HCT116 (cell line): ENCODE results near the gene ADD1. TPM values are rescaled to one million over a fixed set of nuclear protein-coding genes. Genes with fewer than 3 reads are reported as not detected.

ENCODE experiments used
- ATAC-seq: fragments of 200-7000 bp; cut with Tn5 transposase; 2 replicates; pipeline ENCODE4 v1.9.1; 2020; ENCODE audit warnings: mild to moderate bottlenecking, moderate library complexity
- BruUV-seq: library from RNA; stranded (reverse); fragments of 400-500 nt; replicated peaks from 2 replicates; lab custom pipeline; 2021; lab: Mats Ljungman, UMichigan
- CTCF ChIA-PET: fragments of 300-600 bp; sonication (Branson Sonifier 250); formaldehyde crosslinking; loops from one replicate; lab custom pipeline; 2021; ENCODE audit warnings: antibody characterized with exemption; lab: Charles Lee
- POLR2A ChIA-PET: fragments of 300-600, 350-600 bp; sonication (Branson Sonifier 250); formaldehyde crosslinking; loops from one replicate; lab custom pipeline; 2021; ENCODE audit warnings: antibody characterized with exemption; lab: Charles Lee
- RAD21 ChIA-PET, 2 experiments: fragments of 300-600 bp; sonication (Branson Sonifier 250); formaldehyde crosslinking; loops; one replicate each; lab custom pipeline; 2023; ENCODE audit warnings: low total read pairs in 2 of 2; ENCODE audit not compliant: uncharacterized antibody in 2 of 2, unreplicated experiment in 2 of 2, low non-redundant PET in 1 of 2; lab: Charles Lee
- DNase-seq: peaks from one replicate; pipeline ENCODE4 v3.0.0-alpha.2; 2010; ENCODE audit warnings: low read depth, low spot score
- H2AFZ ChIP-seq: fragments of 200-600 bp; shearing (Covaris generic), sonication (generic); 2 replicates; pipeline ENCODE4 v1.6.1; 2017; ENCODE audit warnings: low read depth, mixed run types, mixed read lengths, antibody characterized with exemption, low read length; ENCODE audit not compliant: poor library complexity, severe bottlenecking
- H3K27ac ChIP-seq: 2 replicates; pipeline ENCODE4 v1.5.1; 2012; ENCODE audit warnings: low read depth, low read length
- H3K27me3 ChIP-seq: fragments of 200-600 bp; sonication (generic); 2 replicates; pipeline ENCODE4 v1.6.1; 2016; ENCODE audit warnings: mixed run types, low read length, mixed read lengths; ENCODE audit not compliant: insufficient read depth
- H3K36me3 ChIP-seq, 2 experiments: fragments of 200-500 bp in 1 of 2; fragments of 200-600 bp in 1 of 2; sonication (Bioruptor generic) in 1 of 2; sonication (generic) in 1 of 2; 2 replicates each; pipeline versions ENCODE4 v1.5.1 to v1.6.1; 2014 to 2016; ENCODE audit warnings: low read length in 2 of 2, inconsistent platforms in 1 of 2, mixed read lengths in 1 of 2, mixed run types in 1 of 2; ENCODE audit not compliant: insufficient read depth in 2 of 2, control insufficient read depth in 1 of 2
- H3K4me1 ChIP-seq, 2 experiments: fragments of 200-600 bp in 1 of 2; sonication (generic) in 1 of 2; 2 replicates each; pipeline versions ENCODE4 v1.5.1 to v1.6.1; 2012 to 2017; ENCODE audit warnings: low read length in 2 of 2, inconsistent platforms in 1 of 2, mild to moderate bottlenecking in 1 of 2, mixed read lengths in 1 of 2, mixed run types in 1 of 2, moderate library complexity in 1 of 2; ENCODE audit not compliant: insufficient read depth in 2 of 2, control insufficient read depth in 1 of 2
- H3K4me2 ChIP-seq: fragments of 200-600 bp; sonication (generic); 2 replicates; pipeline ENCODE4 v1.6.1; 2017; ENCODE audit warnings: mixed run types, low read length, mixed read lengths
- H3K4me3 ChIP-seq, 2 experiments: fragments of 200-600 bp in 1 of 2; sonication (generic) in 1 of 2; replicated peaks in 1 of 2; 2 replicates each; pipeline ENCODE4 v1.5.1; 2011 to 2016; ENCODE audit warnings: low read length in 2 of 2, control low read depth in 1 of 2, low read depth in 1 of 2, mild to moderate bottlenecking in 1 of 2, mixed read lengths in 1 of 2, mixed run types in 1 of 2
- H3K79me2 ChIP-seq: fragments of 200-600 bp; sonication (generic); 2 replicates; pipeline ENCODE4 v1.6.1; 2017; ENCODE audit warnings: mild to moderate bottlenecking, mixed run types, low read length, moderate library complexity, mixed read lengths; ENCODE audit not compliant: insufficient read depth
- H3K9ac ChIP-seq: fragments of 200-600 bp; sonication (generic); 2 replicates; pipeline ENCODE4 v1.6.1; 2016; ENCODE audit warnings: low read length, mixed read lengths
- H3K9me2 ChIP-seq: fragments of 200-600 bp; sonication (generic), shearing (Covaris generic); 2 replicates; pipeline ENCODE4 v1.6.1; 2017; ENCODE audit warnings: mixed run types, mild to moderate bottlenecking, moderate library complexity; ENCODE audit not compliant: insufficient read depth
- H3K9me3 ChIP-seq, 2 experiments: fragments of 200-500 bp in 1 of 2; fragments of 200-600 bp in 1 of 2; sonication (Bioruptor generic) in 1 of 2; sonication (generic) in 1 of 2; 2 replicates each; pipeline ENCODE4 v1.6.1; 2014 to 2017; ENCODE audit warnings: low read length in 2 of 2, mixed read lengths in 2 of 2, inconsistent platforms in 1 of 2, low read depth in 1 of 2, mild to moderate bottlenecking in 1 of 2, mixed run types in 1 of 2, moderate library complexity in 1 of 2; ENCODE audit not compliant: control insufficient read depth in 1 of 2, insufficient read depth in 1 of 2
- H4K20me1 ChIP-seq: fragments of 200-600 bp; sonication (generic), shearing (Covaris generic); 2 replicates; pipeline ENCODE4 v1.6.1; 2017; ENCODE audit warnings: mixed run types, mild to moderate bottlenecking, moderate library complexity; ENCODE audit not compliant: insufficient read depth
- CEBPB ChIP-seq: IDR thresholded peaks from 2 replicates; pipeline ENCODE4 v1.6.1; 2012; ENCODE audit warnings: low read depth
- EGR1 ChIP-seq: IDR thresholded peaks from 2 replicates; pipeline ENCODE4 v1.6.1; 2012; ENCODE audit warnings: low read depth
- ELF1 ChIP-seq: IDR thresholded peaks from 2 replicates; pipeline ENCODE4 v1.6.1; 2012; ENCODE audit warnings: low read depth, borderline replicate concordance
- EZH2 ChIP-seq: fragments of 200-600 bp; sonication (generic); IDR thresholded peaks from 2 replicates; pipeline ENCODE4 v1.6.1; 2017; ENCODE audit warnings: antibody characterized with exemption, mixed run types
- EZH2phosphoT487 ChIP-seq: fragments of 200-600 bp; IDR thresholded peaks from 2 replicates; pipeline ENCODE4 v1.6.1; 2018; ENCODE audit warnings: antibody characterized with exemption, borderline replicate concordance
- FOSL1 ChIP-seq: IDR thresholded peaks from 2 replicates; pipeline ENCODE4 v1.6.1; 2012; ENCODE audit warnings: low read depth
- JUND ChIP-seq: IDR thresholded peaks from 2 replicates; pipeline ENCODE4 v1.6.1; 2012
- POLR2A ChIP-seq: IDR thresholded peaks from 2 replicates; pipeline ENCODE4 v1.7.0; 2011; ENCODE audit warnings: borderline replicate concordance; ENCODE audit not compliant: insufficient read depth, insufficient read length; ENCODE audit errors: extremely low read depth
- POLR2AphosphoS5 ChIP-seq: IDR thresholded peaks from 2 replicates; pipeline ENCODE4 v1.6.1; 2011; ENCODE audit warnings: mild to moderate bottlenecking, low read depth, low read length, moderate library complexity
- SIN3A ChIP-seq: IDR thresholded peaks from 2 replicates; pipeline ENCODE4 v1.6.1; 2012; ENCODE audit warnings: low read depth
- SP1 ChIP-seq: IDR thresholded peaks from 2 replicates; pipeline ENCODE4 v1.6.1; 2012; ENCODE audit warnings: low read depth
- SRF ChIP-seq: IDR thresholded peaks from 2 replicates; pipeline ENCODE4 v1.6.1; 2012; ENCODE audit warnings: low read depth
- TCF7L2 ChIP-seq: IDR thresholded peaks from 2 replicates; pipeline ENCODE4 v1.7.0; 2011; ENCODE audit warnings: borderline replicate concordance, inconsistent platforms; ENCODE audit not compliant: insufficient read depth, insufficient read length; ENCODE audit errors: extremely low read depth
- YY1 ChIP-seq: IDR thresholded peaks from 2 replicates; pipeline ENCODE4 v1.6.1; 2011; ENCODE audit warnings: low read length, low read depth, moderate library complexity, mild to moderate bottlenecking; ENCODE audit not compliant: insufficient replicate concordance; ENCODE audit errors: extremely low read depth
- ZFX ChIP-seq: fragments of 450-650 bp; IDR thresholded peaks from 2 replicates; pipeline ENCODE4 v1.6.1; 2017
- intact Hi-C: fragments of 100-400 bp; cut with micrococcal nuclease; formaldehyde crosslinking; loops from 2 replicates; pipeline ENCODE4 v1.10.0; 2022
- total RNA-seq: library from RNA; stranded (reverse); gene quantifications from one replicate; pipeline ENCODE4 v1.2.1, GENCODE V29; 2021; ENCODE audit not compliant: unreplicated experiment
- TF ChIP-seq, protein P1 (sequence below): IDR thresholded peaks from 2 replicates; pipeline ENCODE4 v1.6.1; 2012; ENCODE audit warnings: low read depth
- TF ChIP-seq, protein P2 (sequence below): IDR thresholded peaks from 2 replicates; pipeline ENCODE4 v1.6.1; 2011; ENCODE audit warnings: mild to moderate bottlenecking, low read length, moderate library complexity; ENCODE audit not compliant: insufficient replicate concordance; ENCODE audit errors: extremely low read depth
- TF ChIP-seq, protein P3 (sequence below), 3 experiments: fragments of 200-600 bp in 1 of 3; sonication (generic) in 1 of 3; IDR thresholded peaks in 2 of 3; conservative IDR thresholded peaks in 1 of 3; 2 replicates each; pipeline ENCODE4 v1.5.1; 2012 to 2017; ENCODE audit warnings: low read depth in 2 of 3, low read length in 2 of 3, antibody characterized with exemption in 1 of 3, borderline replicate concordance in 1 of 3, control low read depth in 1 of 3, mild to moderate bottlenecking in 1 of 3, mixed read lengths in 1 of 3, mixed run types in 1 of 3, moderate library complexity in 1 of 3; ENCODE audit not compliant: insufficient read depth in 1 of 3
- TF ChIP-seq, protein P4 (sequence below): IDR thresholded peaks from 2 replicates; pipeline ENCODE4 v1.6.1; 2012

ADD1 gene
- total RNA-seq, 1 experiment from 2014 or later: 139 TPM

DNA sequence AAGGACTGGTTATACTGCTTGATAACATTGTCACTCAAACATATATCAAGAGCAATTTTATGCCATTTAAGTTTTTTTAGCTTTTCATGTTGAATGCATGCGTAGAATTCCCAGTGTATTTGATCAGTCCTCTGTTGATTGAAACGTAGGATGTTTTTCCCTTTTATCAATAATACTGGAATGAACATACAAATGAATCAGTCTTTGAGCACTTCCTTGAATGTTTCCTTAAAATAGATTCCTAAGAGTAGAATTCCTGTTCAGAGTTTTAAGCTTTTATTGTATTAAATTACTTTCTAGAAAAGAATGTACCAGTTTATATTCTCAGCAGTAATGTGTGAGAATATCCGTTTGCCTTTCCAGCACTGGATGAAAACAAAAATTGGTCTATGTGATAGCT lies 37.8 kb downstream of the ADD1 start:
- DNase-seq (no peak), ATAC-seq (no peak)
- no peak overlapping the region for H2AFZ ChIP-seq
- H3K9ac ChIP-seq: no peak overlapping the region
- TF ChIP-seq FOSL1 (no peak), TCF7L2 (no peak), YY1 (no peak), SP1 (no peak), CEBPB (no peak), POLR2AphosphoS5 (no peak), POLR2A (no peak), SIN3A (no peak), EGR1 (no peak), JUND (no peak), ZFX (no peak), EZH2 (no peak), EZH2phosphoT487 (no peak), ELF1 (no peak), SRF (no peak)
- TF ChIP-seq, protein P1, sequence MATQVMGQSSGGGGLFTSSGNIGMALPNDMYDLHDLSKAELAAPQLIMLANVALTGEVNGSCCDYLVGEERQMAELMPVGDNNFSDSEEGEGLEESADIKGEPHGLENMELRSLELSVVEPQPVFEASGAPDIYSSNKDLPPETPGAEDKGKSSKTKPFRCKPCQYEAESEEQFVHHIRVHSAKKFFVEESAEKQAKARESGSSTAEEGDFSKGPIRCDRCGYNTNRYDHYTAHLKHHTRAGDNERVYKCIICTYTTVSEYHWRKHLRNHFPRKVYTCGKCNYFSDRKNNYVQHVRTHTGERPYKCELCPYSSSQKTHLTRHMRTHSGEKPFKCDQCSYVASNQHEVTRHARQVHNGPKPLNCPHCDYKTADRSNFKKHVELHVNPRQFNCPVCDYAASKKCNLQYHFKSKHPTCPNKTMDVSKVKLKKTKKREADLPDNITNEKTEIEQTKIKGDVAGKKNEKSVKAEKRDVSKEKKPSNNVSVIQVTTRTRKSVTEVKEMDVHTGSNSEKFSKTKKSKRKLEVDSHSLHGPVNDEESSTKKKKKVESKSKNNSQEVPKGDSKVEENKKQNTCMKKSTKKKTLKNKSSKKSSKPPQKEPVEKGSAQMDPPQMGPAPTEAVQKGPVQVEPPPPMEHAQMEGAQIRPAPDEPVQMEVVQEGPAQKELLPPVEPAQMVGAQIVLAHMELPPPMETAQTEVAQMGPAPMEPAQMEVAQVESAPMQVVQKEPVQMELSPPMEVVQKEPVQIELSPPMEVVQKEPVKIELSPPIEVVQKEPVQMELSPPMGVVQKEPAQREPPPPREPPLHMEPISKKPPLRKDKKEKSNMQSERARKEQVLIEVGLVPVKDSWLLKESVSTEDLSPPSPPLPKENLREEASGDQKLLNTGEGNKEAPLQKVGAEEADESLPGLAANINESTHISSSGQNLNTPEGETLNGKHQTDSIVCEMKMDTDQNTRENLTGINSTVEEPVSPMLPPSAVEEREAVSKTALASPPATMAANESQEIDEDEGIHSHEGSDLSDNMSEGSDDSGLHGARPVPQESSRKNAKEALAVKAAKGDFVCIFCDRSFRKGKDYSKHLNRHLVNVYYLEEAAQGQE: no peak
- TF ChIP-seq, protein P2, sequence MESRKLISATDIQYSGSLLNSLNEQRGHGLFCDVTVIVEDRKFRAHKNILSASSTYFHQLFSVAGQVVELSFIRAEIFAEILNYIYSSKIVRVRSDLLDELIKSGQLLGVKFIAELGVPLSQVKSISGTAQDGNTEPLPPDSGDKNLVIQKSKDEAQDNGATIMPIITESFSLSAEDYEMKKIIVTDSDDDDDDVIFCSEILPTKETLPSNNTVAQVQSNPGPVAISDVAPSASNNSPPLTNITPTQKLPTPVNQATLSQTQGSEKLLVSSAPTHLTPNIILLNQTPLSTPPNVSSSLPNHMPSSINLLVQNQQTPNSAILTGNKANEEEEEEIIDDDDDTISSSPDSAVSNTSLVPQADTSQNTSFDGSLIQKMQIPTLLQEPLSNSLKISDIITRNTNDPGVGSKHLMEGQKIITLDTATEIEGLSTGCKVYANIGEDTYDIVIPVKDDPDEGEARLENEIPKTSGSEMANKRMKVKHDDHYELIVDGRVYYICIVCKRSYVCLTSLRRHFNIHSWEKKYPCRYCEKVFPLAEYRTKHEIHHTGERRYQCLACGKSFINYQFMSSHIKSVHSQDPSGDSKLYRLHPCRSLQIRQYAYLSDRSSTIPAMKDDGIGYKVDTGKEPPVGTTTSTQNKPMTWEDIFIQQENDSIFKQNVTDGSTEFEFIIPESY: no peak
- TF ChIP-seq, protein P3, sequence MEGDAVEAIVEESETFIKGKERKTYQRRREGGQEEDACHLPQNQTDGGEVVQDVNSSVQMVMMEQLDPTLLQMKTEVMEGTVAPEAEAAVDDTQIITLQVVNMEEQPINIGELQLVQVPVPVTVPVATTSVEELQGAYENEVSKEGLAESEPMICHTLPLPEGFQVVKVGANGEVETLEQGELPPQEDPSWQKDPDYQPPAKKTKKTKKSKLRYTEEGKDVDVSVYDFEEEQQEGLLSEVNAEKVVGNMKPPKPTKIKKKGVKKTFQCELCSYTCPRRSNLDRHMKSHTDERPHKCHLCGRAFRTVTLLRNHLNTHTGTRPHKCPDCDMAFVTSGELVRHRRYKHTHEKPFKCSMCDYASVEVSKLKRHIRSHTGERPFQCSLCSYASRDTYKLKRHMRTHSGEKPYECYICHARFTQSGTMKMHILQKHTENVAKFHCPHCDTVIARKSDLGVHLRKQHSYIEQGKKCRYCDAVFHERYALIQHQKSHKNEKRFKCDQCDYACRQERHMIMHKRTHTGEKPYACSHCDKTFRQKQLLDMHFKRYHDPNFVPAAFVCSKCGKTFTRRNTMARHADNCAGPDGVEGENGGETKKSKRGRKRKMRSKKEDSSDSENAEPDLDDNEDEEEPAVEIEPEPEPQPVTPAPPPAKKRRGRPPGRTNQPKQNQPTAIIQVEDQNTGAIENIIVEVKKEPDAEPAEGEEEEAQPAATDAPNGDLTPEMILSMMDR (IDR thresholded peaks at IDR 0.05 in 2 of 3, conservative IDR thresholded peaks at IDR 0.05 in 1 of 3; ENCODE audit: borderline replicate concordance in 1 of 3, insufficient read depth in 1 of 3, low read depth in 2 of 3, low read length in 2 of 3): no peak
- TF ChIP-seq, protein P4, sequence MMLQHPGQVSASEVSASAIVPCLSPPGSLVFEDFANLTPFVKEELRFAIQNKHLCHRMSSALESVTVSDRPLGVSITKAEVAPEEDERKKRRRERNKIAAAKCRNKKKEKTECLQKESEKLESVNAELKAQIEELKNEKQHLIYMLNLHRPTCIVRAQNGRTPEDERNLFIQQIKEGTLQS: no peak
- H3K9me2 ChIP-seq: no peaks in the 10 kb centered on the region
- RAD21 ChIA-PET: no interaction called here
- no peak overlapping the region for H3K4me2 ChIP-seq
- H3K79me2 ChIP-seq: peaks cover 20% of the 10 kb centered on the region
- POLR2A ChIA-PET: no interaction called here
- H3K27ac ChIP-seq: no peak overlapping the region
- H3K9me3 ChIP-seq: no peaks in the 10 kb centered on the region
- no peaks in the 10 kb centered on the region for H3K4me1 ChIP-seq
- no peak overlapping the region for H3K4me3 ChIP-seq
- no peaks in the 10 kb centered on the region for H3K27me3 ChIP-seq
- CTCF ChIA-PET: no interaction called here
- no TSS peak for BruUV-seq
- H3K36me3 ChIP-seq: peaks cover 7 to 14% of the 10 kb centered on the region in 2 experiments; a peak in 3 of 4 replicates
- H4K20me1 ChIP-seq: 0 out of 2 replicates have a peak, but pooled peaks cover 3% of the 10 kb centered on the region
- intact Hi-C loops: no loop called here
